Hematopoietic multipotent progenitor cell treated with erythropoietin and hydrocortisone succinate and interleukin-3 and kit ligand, for 8 days (in vitro differentiated cells): Measurements from ENCODE around the gene XRCC4.
A peak's percentile ranks its signal among the peaks of the same experiment; 100 is the strongest.

Experiments used
- DNase-seq: peaks from one replicate; pipeline ENCODE4 v3.0.0-alpha.2; 2015

The XRCC4 gene

GRCh38 chr5:83281176-83281575 is 203.8 kb downstream of the XRCC4 start:
- no peak for DNase-seq

GRCh38 chr5:83281658-83282057 is 204.3 kb downstream of the XRCC4 start:
- no peak for DNase-seq

- DNase-seq: no peak
Measured at GRCh38 chr5:83283761-83284160, 206.4 kb downstream of the XRCC4 start.

GRCh38 chr5:83285661-83286398 is 208.5 kb downstream of the XRCC4 start:
- no peak for DNase-seq

- DNase-seq: no peak
Measured at GRCh38 chr5:83294246-83294645, 216.9 kb downstream of the XRCC4 start.

GRCh38 chr5:83299353-83299752 is 222.0 kb downstream of the XRCC4 start:
- no peak for DNase-seq

GRCh38 chr5:83306572-83307241 is 229.4 kb downstream of the XRCC4 start:
- DNase-seq: peak; percentile 21

GRCh38 chr5:83312663-83313062 is 235.3 kb downstream of the XRCC4 start:
- DNase-seq: peak; percentile 8

- no peak for DNase-seq
Measured at GRCh38 chr5:83313436-83313835, 236.1 kb downstream of the XRCC4 start.

- no peak for DNase-seq
Measured at GRCh38 chr5:83321483-83322055, 244.2 kb downstream of the XRCC4 start.

GRCh38 chr5:83322273-83322924 is 245.1 kb downstream of the XRCC4 start:
- DNase-seq: no peak

- no peak for DNase-seq
Measured at GRCh38 chr5:83323557-83324180, 246.3 kb downstream of the XRCC4 start.

GRCh38 chr5:83331842-83332241 is 254.5 kb downstream of the XRCC4 start:
- DNase-seq: no peak

GRCh38 chr5:83337453-83338035 is 260.2 kb downstream of the XRCC4 start:
- no peak for DNase-seq

GRCh38 chr5:83340511-83340918 is 263.2 kb downstream of the XRCC4 start:
- peak; percentile 2 for DNase-seq

- no peak for DNase-seq
Measured at GRCh38 chr5:83341815-83342334, 264.5 kb downstream of the XRCC4 start.

- DNase-seq: no peak
Measured at GRCh38 chr5:83342465-83342864, 265.1 kb downstream of the XRCC4 start.

GRCh38 chr5:83343299-83343698 is 266.0 kb downstream of the XRCC4 start:
- no peak for DNase-seq

- no peak for DNase-seq
Measured at GRCh38 chr5:83345423-83345822, 268.1 kb downstream of the XRCC4 start.

GRCh38 chr5:83348281-83348780 is 271.0 kb downstream of the XRCC4 start:
- DNase-seq: no peak

- DNase-seq: no peak
Measured at GRCh38 chr5:83353231-83353630, 275.9 kb downstream of the XRCC4 start.

- peak; percentile 8 for DNase-seq
Measured at GRCh38 chr5:83353774-83354173, 276.4 kb downstream of the XRCC4 start.
